HG02840 (cell line): ENCODE results near the gene MYL6.
"Not testable (repeated sequence)": the region's sequence is repeated elsewhere in the genome, so short reads cannot be mapped to it uniquely, and the experiment has no call there.

Experiments used
- ATAC-seq: cut with Tn5 transposase; IDR thresholded peaks from one replicate; pipeline ENCODE4 v1.9.1; 2021; ENCODE audit warnings: mild to moderate bottlenecking, moderate library complexity, moderate number of reproducible peaks; ENCODE audit not compliant: unreplicated experiment, low FRiP score

Gene MYL6

GRCh38 chr12:56158029-56158925, at the start of gene MYL6:
MYL6 (plus strand) TSS chr12:56158359; CDS start chr12:56158402, 43 bp downstream.
- ATAC-seq: peak; percentile 73

GRCh38 chr12:56110571-56110970, 47.6 kb upstream of the MYL6 start:
- no peak for ATAC-seq

- ATAC-seq: no peak
Measured at GRCh38 chr12:56114084-56114483, 44.1 kb upstream of the MYL6 start.

GRCh38 chr12:56115329-56115728, 42.8 kb upstream of the MYL6 start:
- no peak for ATAC-seq

GRCh38 chr12:56116267-56117081, 41.7 kb upstream of the MYL6 start, which contains the start of gene RPL41:
RPL41 (plus strand) TSS chr12:56116633.
- peak; percentile 45 for ATAC-seq

GRCh38 chr12:56117082-56117706, 41.0 kb upstream of the MYL6 start:
- not testable (repeated sequence) for ATAC-seq

GRCh38 chr12:56117778-56118687, 40.1 kb upstream of the MYL6 start, which contains the start of gene ZC3H10:
ZC3H10 (plus strand) TSS chr12:56118266; CDS start chr12:56120563, 2,297 bp downstream.
- peak; percentile 78 for ATAC-seq

- no peak for ATAC-seq
Measured at GRCh38 chr12:56118688-56119357, 39.3 kb upstream of the MYL6 start.

GRCh38 chr12:56119361-56119796, 38.8 kb upstream of the MYL6 start:
- no peak for ATAC-seq

- ATAC-seq: no peak
Measured at GRCh38 chr12:56120158-56120846, 37.9 kb upstream of the MYL6 start.

- ATAC-seq: no peak
Measured at GRCh38 chr12:56121204-56121870, 36.8 kb upstream of the MYL6 start.

GRCh38 chr12:56122637-56123036, 35.5 kb upstream of the MYL6 start:
- no peak for ATAC-seq

GRCh38 chr12:56124133-56124532, 34.0 kb upstream of the MYL6 start:
- ATAC-seq: no peak

GRCh38 chr12:56126732-56127239, 31.4 kb upstream of the MYL6 start:
- no peak for ATAC-seq

GRCh38 chr12:56127485-56127887, 30.7 kb upstream of the MYL6 start:
- no peak for ATAC-seq

GRCh38 chr12:56127888-56128669, 30.1 kb upstream of the MYL6 start, which contains the start of gene ESYT1:
ESYT1 (plus strand) TSS chr12:56128267; CDS start chr12:56128320, 53 bp downstream.
- ATAC-seq: peak; percentile 88

- ATAC-seq: no peak
Measured at GRCh38 chr12:56128670-56129205, 29.4 kb upstream of the MYL6 start.
